Adrenal gland (tissue), 12 donors: Measurements from ENCODE around the gene RIPOR3. TPM values are rescaled to one million over a fixed set of nuclear protein-coding genes. Genes with fewer than 3 reads are reported as not detected.

Experiments used
- DNase-seq, 7 donors: peaks; one replicate each; pipeline ENCODE4 v3.0.0-alpha.2; 2019 to 2020
- H3K27ac ChIP-seq, 5 donors: fragments of 200-600 bp; sonication (generic) in 4 of 5; 1 replicate in 3 of 5; 2 replicates in 2 of 5; pipeline versions ENCODE4 v1.5.1 to v1.8.0; 2016 to 2020; ENCODE audit warnings: mild to moderate bottlenecking in 1 of 5
- H3K27me3 ChIP-seq: fragments of 200-600 bp; 2 replicates; pipeline ENCODE4 v1.8.0; 2021
- H3K36me3 ChIP-seq, 2 donors: fragments of 200-600 bp; replicated peaks in 1 of 2; 1 replicate in 1 of 2; 2 replicates in 1 of 2; pipeline versions ENCODE4 v1.5.1 to v1.8.0; 2018 to 2022
- H3K4me1 ChIP-seq, 2 donors: fragments of 200-600 bp; replicated peaks in 1 of 2; 1 replicate in 1 of 2; 2 replicates in 1 of 2; pipeline versions ENCODE4 v1.5.1 to v1.8.0; 2018 to 2021
- H3K4me3 ChIP-seq, 4 donors: fragments of 200-600 bp; sonication (generic) in 3 of 4; one replicate each; pipeline ENCODE4 v1.5.1; 2016 to 2018
- H3K9me3 ChIP-seq, 3 donors: fragments of 200-600 bp; sonication (generic) in 1 of 3; replicated peaks in 1 of 3; 1 replicate in 2 of 3; 2 replicates in 1 of 3; pipeline versions ENCODE4 v1.5.1 to v1.8.0; 2016 to 2021
- POLR2A ChIP-seq, 2 donors: fragments of 450-650 bp; IDR thresholded peaks; one replicate each; pipeline ENCODE4 v1.6.1; 2017; ENCODE audit warnings: antibody characterized with exemption in 2 of 2, mild to moderate bottlenecking in 2 of 2, moderate library complexity in 1 of 2
- WGBS, 4 donors: extraction: QIAGEN DNeasy Blood & Tissue Kit in 2 of 4; methylation state at CpG; one replicate each; pipeline versions ENCODE4 v1.1.5 to v1.1.7; 2013 to 2017; 5-methylcytosine and 5-hydroxymethylcytosine counted together
- intact Hi-C, 2 donors: fragments of 100-400 bp; cut with DNase I; formaldehyde crosslinking; loops; one replicate each; pipeline versions ENCODE4 v1.14.1 to v1.15.0; 2022 to 2023
- polyA plus RNA-seq, 3 donors: library from polyadenylated mRNA; stranded (reverse); fragments of 200-250 nt in 2 of 3; fragments of 350-450 nt in 1 of 3; fragmentation: Illumina TruSeq in 1 of 3; extraction: RNeasy Lipid Tissue Mini Kit (QIAGEN cat#74804) in 1 of 3; gene quantifications; one replicate each; pipeline ENCODE4 v1.2.3, GENCODE V29; 2013 to 2014
- total RNA-seq, 9 donors: library from RNA; depleted of rRNA in 4 of 9; stranded (reverse); fragments of >200 nt in 4 of 9; fragments of 120-200 nt in 1 of 9; fragmentation: NEBNext Ultra II Directional in 1 of 9; extraction: Animal tissue kit (Norgen Biotek cat#: 25700) in 1 of 9; gene quantifications; one replicate each; pipeline versions ENCODE4 v1.1.0 to v1.2.4, GENCODE V29; 2013 to 2023
- TF ChIP-seq, protein P1 (sequence below), 6 experiments: fragments of 450-650 bp in 4 of 6; fragments of 200-600 bp in 2 of 6; sonication (generic) in 1 of 6; IDR thresholded peaks; 1 replicate in 5 of 6; 2 replicates in 1 of 6; pipeline versions ENCODE4 v1.5.1 to v1.8.0; 2016 to 2021; ENCODE audit warnings: antibody characterized with exemption in 6 of 6, mild to moderate bottlenecking in 2 of 6, moderate library complexity in 1 of 6
- donor health status: healthy with polysubstance abuse.
- donor health status: Bipolar disorder and iron deficiency.
- donor health status: DM: yes; HTN: yes; CAD: no.
- donor health status: DM: no; HTN: no; CAD: no.
- donor health status: DM: no; HTN: no; CAD: no.
- donor health status: DM: yes; HTN: yes; CAD: no.

Gene RIPOR3
- total and polyA plus RNA-seq, 12 donors: 3.4 to 135 (median 23.7) TPM

- intact Hi-C loops: loop anchor here in 1 of 2 donors (10.0 kb wide), 1 partner anchor 147 kb away; no protein-coding TSS in a partner anchor
- 77 to 91% (median 87%) methylated on average over 6 to 7 of the region's 7 CpGs for WGBS, 4 donors
Measured at GRCh38 chr20:50598074-50598473, 93.3 kb downstream of the RIPOR3 start.

GRCh38 chr20:50597406-50597969 is 93.9 kb downstream of the RIPOR3 start:
- no peaks in the 10 kb centered on the region for H3K9me3 ChIP-seq
- no peaks in the 10 kb centered on the region for H3K36me3 ChIP-seq
- H3K4me1 ChIP-seq: peaks cover 9 to 24% of the 10 kb centered on the region in 2 donors
- 50 to 73% (median 67%) methylated on average over 8 to 22 of the region's 22 CpGs for WGBS, 4 donors
- H3K27ac ChIP-seq: no peak overlapping the region
- no peak for DNase-seq
- no peaks in the 10 kb centered on the region for H3K27me3 ChIP-seq
- H3K4me3 ChIP-seq: no peak overlapping the region
- TF ChIP-seq, protein P1, sequence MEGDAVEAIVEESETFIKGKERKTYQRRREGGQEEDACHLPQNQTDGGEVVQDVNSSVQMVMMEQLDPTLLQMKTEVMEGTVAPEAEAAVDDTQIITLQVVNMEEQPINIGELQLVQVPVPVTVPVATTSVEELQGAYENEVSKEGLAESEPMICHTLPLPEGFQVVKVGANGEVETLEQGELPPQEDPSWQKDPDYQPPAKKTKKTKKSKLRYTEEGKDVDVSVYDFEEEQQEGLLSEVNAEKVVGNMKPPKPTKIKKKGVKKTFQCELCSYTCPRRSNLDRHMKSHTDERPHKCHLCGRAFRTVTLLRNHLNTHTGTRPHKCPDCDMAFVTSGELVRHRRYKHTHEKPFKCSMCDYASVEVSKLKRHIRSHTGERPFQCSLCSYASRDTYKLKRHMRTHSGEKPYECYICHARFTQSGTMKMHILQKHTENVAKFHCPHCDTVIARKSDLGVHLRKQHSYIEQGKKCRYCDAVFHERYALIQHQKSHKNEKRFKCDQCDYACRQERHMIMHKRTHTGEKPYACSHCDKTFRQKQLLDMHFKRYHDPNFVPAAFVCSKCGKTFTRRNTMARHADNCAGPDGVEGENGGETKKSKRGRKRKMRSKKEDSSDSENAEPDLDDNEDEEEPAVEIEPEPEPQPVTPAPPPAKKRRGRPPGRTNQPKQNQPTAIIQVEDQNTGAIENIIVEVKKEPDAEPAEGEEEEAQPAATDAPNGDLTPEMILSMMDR (IDR thresholded peaks at IDR 0.05): no peak
- TF ChIP-seq POLR2A (IDR thresholded peaks at IDR 0.05): no peak
- intact Hi-C loops: loop anchor here in 1 of 2 donors (10.0 kb wide), 1 partner anchor 147 kb away; no protein-coding TSS in a partner anchor

More at GRCh38 chr20:50598074-50598473, 93.3 kb downstream of the RIPOR3 start:
- TF ChIP-seq POLR2A (IDR thresholded peaks at IDR 0.05): no peak
- TF ChIP-seq, protein P1 (IDR thresholded peaks at IDR 0.05): no peak
- H3K27ac ChIP-seq: no peak overlapping the region
- DNase-seq: no peak
- no peaks in the 10 kb centered on the region for H3K27me3 ChIP-seq
- H3K9me3 ChIP-seq: no peaks in the 10 kb centered on the region
- H3K36me3 ChIP-seq: no peaks in the 10 kb centered on the region
- peaks cover 9 to 18% of the 10 kb centered on the region in 2 donors for H3K4me1 ChIP-seq
- no peak overlapping the region for H3K4me3 ChIP-seq

- 62 to 83% (median 72%) methylated on average over 8 to 11 of the region's 11 CpGs for WGBS, 4 donors
- Histone ChIP-seq H3K9me3 (no peaks in the 10 kb centered on the region), H3K27me3 (no peaks in the 10 kb centered on the region), H3K36me3 (no peaks in the 10 kb centered on the region), H3K4me3 (no peak overlapping the region), H3K27ac (peak overlapping the region in 1 of 5 donors; percentile 21), H3K4me1 (peaks cover 9 to 31% of the 10 kb centered on the region in 2 donors)
- TF ChIP-seq, protein P1 (IDR thresholded peaks at IDR 0.05): no peak
- no peak for TF ChIP-seq POLR2A (IDR thresholded peaks at IDR 0.05)
- no peak for DNase-seq
- intact Hi-C loops: loop anchor here in 1 of 2 donors (10.0 kb wide), 1 partner anchor 148 kb away; no protein-coding TSS in a partner anchor
Measured at GRCh38 chr20:50596694-50597021, 94.7 kb downstream of the RIPOR3 start.

DNA sequence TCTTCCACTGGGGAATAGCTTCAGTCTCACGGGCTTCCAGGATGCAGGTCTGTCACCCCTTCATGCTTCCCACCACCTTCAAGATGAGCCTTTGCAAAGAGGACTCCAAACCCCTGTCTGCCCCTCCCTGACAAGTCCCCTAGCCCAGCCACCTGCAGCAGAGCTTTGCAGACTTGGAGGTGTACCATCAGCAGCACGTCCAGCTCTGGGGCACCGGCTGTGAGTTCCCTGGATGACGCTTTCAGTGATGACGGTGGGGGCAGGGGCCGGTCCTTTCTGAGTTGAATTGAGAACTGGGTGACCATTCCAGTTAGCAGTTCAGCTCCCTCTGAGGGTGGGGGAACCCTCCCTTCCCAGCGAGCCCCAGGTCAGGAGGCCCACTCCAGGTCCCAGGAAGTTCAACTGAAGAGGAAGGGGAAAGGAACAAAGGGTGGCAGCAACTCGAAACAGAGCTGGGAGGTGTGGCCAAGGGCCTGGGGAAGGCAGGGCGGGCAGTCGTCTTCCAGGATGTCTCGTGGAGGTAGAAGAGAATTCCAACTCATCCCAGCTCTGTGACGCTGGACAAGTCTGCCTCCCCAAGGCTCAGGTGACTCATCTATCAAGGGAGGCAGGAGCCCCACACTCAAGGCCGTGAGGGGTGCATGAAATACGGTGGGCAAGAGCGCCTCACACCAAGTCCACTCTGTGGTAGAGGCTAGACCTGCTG is 95.2 kb downstream of the RIPOR3 start:
- Histone ChIP-seq H3K27ac (peak overlapping the region in 1 of 5 donors; percentile 21), H3K27me3 (no peaks in the 10 kb centered on the region), H3K4me1 (peaks cover 9 to 31% of the 10 kb centered on the region in 2 donors), H3K36me3 (no peaks in the 10 kb centered on the region), H3K4me3 (no peak overlapping the region), H3K9me3 (no peaks in the 10 kb centered on the region)
- intact Hi-C loops: loop anchor here in 1 of 2 donors (10.0 kb wide), 1 partner anchor 149 kb away; no protein-coding TSS in a partner anchor
- WGBS, 4 donors: 22 to 41% (median 25%) methylated on average over 10 to 15 of the region's 15 CpGs
- DNase-seq: peak in 5 of 7 donors; percentile 45 to 61 (median 50)
- TF ChIP-seq POLR2A (IDR thresholded peaks at IDR 0.05): no peak
- TF ChIP-seq, protein P1 (IDR thresholded peaks at IDR 0.05): no peak
